ENCODE measurements around the gene MARS1.
A peak's percentile ranks its signal among the peaks of the same experiment; 100 is the strongest.
"Not testable (repeated sequence)": the region's sequence is repeated elsewhere in the genome, so short reads cannot be mapped to it uniquely, and the experiment has no call there.

Gene MARS1

GRCh38 chr12:57553343-57554202, 65.7 kb downstream of the MARS1 start:
- Histone ChIP-seq H3K4me3 (ENCODE audit: low read length) (peak overlapping the region; percentile 71), H3K9me3 (ENCODE audit: low read length) (no peaks in the 10 kb centered on the region), H3K27me3 (ENCODE audit: insufficient read depth, low read length) (peaks cover 7% of the 10 kb centered on the region), H3K4me1 (ENCODE audit: insufficient read depth, low read length) (peaks cover 38% of the 10 kb centered on the region), H3K36me3 (ENCODE audit: insufficient read depth, low read length) (no peaks in the 10 kb centered on the region), H2AFZ (ENCODE audit: low read depth, low read length) (no peak overlapping the region)

- no peak overlapping the region for H2AFZ ChIP-seq (ENCODE audit: low read depth, low read length)
- no peaks in the 10 kb centered on the region for H3K27me3 ChIP-seq (ENCODE audit: insufficient read depth, low read length)
- H3K36me3 ChIP-seq (ENCODE audit: insufficient read depth, low read length): no peaks in the 10 kb centered on the region
- H3K4me3 ChIP-seq (ENCODE audit: low read length): no peak overlapping the region
- peaks cover 38% of the 10 kb centered on the region for H3K4me1 ChIP-seq (ENCODE audit: insufficient read depth, low read length)
- H3K9me3 ChIP-seq (ENCODE audit: low read length): no peaks in the 10 kb centered on the region
Measured at GRCh38 chr12:57554453-57554852, 66.6 kb downstream of the MARS1 start.

- Histone ChIP-seq H2AFZ (ENCODE audit: low read depth, low read length) (no peak overlapping the region), H3K36me3 (ENCODE audit: insufficient read depth, low read length) (no peaks in the 10 kb centered on the region), H3K9me3 (ENCODE audit: low read length) (no peaks in the 10 kb centered on the region), H3K4me3 (ENCODE audit: low read length) (no peak overlapping the region), H3K4me1 (ENCODE audit: insufficient read depth, low read length) (peaks cover 38% of the 10 kb centered on the region), H3K27me3 (ENCODE audit: insufficient read depth, low read length) (no peaks in the 10 kb centered on the region)
Measured at GRCh38 chr12:57554897-57555296, 67.0 kb downstream of the MARS1 start.

- H3K9me3 ChIP-seq (ENCODE audit: low read length): no peaks in the 10 kb centered on the region
Measured at GRCh38 chr12:57558864-57559263, 71.0 kb downstream of the MARS1 start.

GRCh38 chr12:57560516-57560915, 72.6 kb downstream of the MARS1 start:
- Histone ChIP-seq H2AFZ (ENCODE audit: low read depth, low read length) (no peak overlapping the region), H3K9me3 (ENCODE audit: low read length) (no peaks in the 10 kb centered on the region), H3K4me1 (ENCODE audit: insufficient read depth, low read length) (no peaks in the 10 kb centered on the region), H3K27me3 (ENCODE audit: insufficient read depth, low read length) (no peaks in the 10 kb centered on the region), H3K36me3 (ENCODE audit: insufficient read depth, low read length) (peaks cover 22% of the 10 kb centered on the region), H3K4me3 (ENCODE audit: low read length) (no peak overlapping the region)

More at GRCh38 chr12:57558864-57559263, 71.0 kb downstream of the MARS1 start:
- Histone ChIP-seq H3K4me3 (ENCODE audit: low read length) (no peak overlapping the region), H2AFZ (ENCODE audit: low read depth, low read length) (no peak overlapping the region), H3K27me3 (ENCODE audit: insufficient read depth, low read length) (no peaks in the 10 kb centered on the region), H3K36me3 (ENCODE audit: insufficient read depth, low read length) (peaks cover 11% of the 10 kb centered on the region), H3K4me1 (ENCODE audit: insufficient read depth, low read length) (peaks cover 4% of the 10 kb centered on the region)

- H3K27me3 ChIP-seq (ENCODE audit: insufficient read depth, low read length); H3K9me3 ChIP-seq (ENCODE audit: low read length); H3K4me1 ChIP-seq (ENCODE audit: insufficient read depth, low read length); H2AFZ ChIP-seq (ENCODE audit: low read depth, low read length); H3K4me3 ChIP-seq (ENCODE audit: low read length): not testable (repeated sequence)
- H3K36me3 ChIP-seq (ENCODE audit: insufficient read depth, low read length): peaks cover 23% of the 10 kb centered on the region
Measured at GRCh38 chr12:57561117-57561516, 73.2 kb downstream of the MARS1 start.

GRCh38 chr12:57563358-57563757, 75.5 kb downstream of the MARS1 start:
- Histone ChIP-seq H3K36me3 (ENCODE audit: insufficient read depth, low read length) (peaks cover 28% of the 10 kb centered on the region), H2AFZ (ENCODE audit: low read depth, low read length) (no peak overlapping the region), H3K27me3 (ENCODE audit: insufficient read depth, low read length) (no peaks in the 10 kb centered on the region), H3K4me3 (ENCODE audit: low read length) (no peak overlapping the region), H3K4me1 (ENCODE audit: insufficient read depth, low read length) (no peaks in the 10 kb centered on the region), H3K9me3 (ENCODE audit: low read length) (no peaks in the 10 kb centered on the region)

GRCh38 chr12:57564178-57564740, 76.4 kb downstream of the MARS1 start:
- Histone ChIP-seq H2AFZ (ENCODE audit: low read depth, low read length) (no peak overlapping the region), H3K36me3 (ENCODE audit: insufficient read depth, low read length) (peaks cover 36% of the 10 kb centered on the region), H3K27me3 (ENCODE audit: insufficient read depth, low read length) (no peaks in the 10 kb centered on the region), H3K4me1 (ENCODE audit: insufficient read depth, low read length) (no peaks in the 10 kb centered on the region), H3K9me3 (ENCODE audit: low read length) (no peaks in the 10 kb centered on the region), H3K4me3 (ENCODE audit: low read length) (no peak overlapping the region)

All from neuron (in vitro differentiated cells).